Parathyroid adenoma (tissue), 2 donors: ENCODE results near the gene LY6G6F.
A peak's percentile ranks its signal among the peaks of the same experiment; 100 is the strongest.

Source experiments
- H2AFZ ChIP-seq: fragments of 300-600 bp; sonication (generic); one replicate; pipeline ENCODE4 v1.7.0; 2017; ENCODE audit warnings: antibody characterized with exemption, mild to moderate bottlenecking
- H3K27ac ChIP-seq: fragments of 300-600 bp; sonication (generic); one replicate; pipeline ENCODE4 v1.7.0; 2017
- H3K27me3 ChIP-seq: fragments of 300-600 bp; sonication (generic); one replicate; pipeline ENCODE4 v1.7.0; 2017; ENCODE audit warnings: low read length; ENCODE audit not compliant: control insufficient read depth, insufficient read depth
- H3K36me3 ChIP-seq: fragments of 300-600 bp; sonication (generic); one replicate; pipeline ENCODE4 v1.7.0; 2017; ENCODE audit warnings: low read length; ENCODE audit not compliant: control insufficient read depth, insufficient read depth
- H3K4me1 ChIP-seq: fragments of 300-600 bp; sonication (generic); one replicate; pipeline ENCODE4 v1.7.0; 2017; ENCODE audit warnings: control low read depth
- H3K4me2 ChIP-seq: fragments of 300-600 bp; sonication (generic); one replicate; pipeline ENCODE4 v1.7.0; 2017; ENCODE audit warnings: low read length
- H3K4me3 ChIP-seq: fragments of 300-600 bp; sonication (generic); one replicate; pipeline ENCODE4 v1.7.0; 2017; ENCODE audit warnings: low read depth, low read length
- H3K79me2 ChIP-seq: fragments of 300-600 bp; sonication (generic); one replicate; pipeline ENCODE4 v1.7.0; 2017; ENCODE audit warnings: control low read depth
- H3K9ac ChIP-seq: fragments of 300-600 bp; sonication (generic); one replicate; pipeline ENCODE4 v1.7.0; 2017; ENCODE audit warnings: mild to moderate bottlenecking
- H3K9me3 ChIP-seq: fragments of 300-600 bp; sonication (generic); one replicate; pipeline ENCODE4 v1.7.0; 2017; ENCODE audit warnings: low read length; ENCODE audit not compliant: control insufficient read depth
- TF ChIP-seq, protein P1 (sequence below): fragments of 300-600 bp; sonication (generic); IDR thresholded peaks from one replicate; pipeline ENCODE4 v1.7.0; 2017; ENCODE audit warnings: antibody characterized with exemption, mild to moderate bottlenecking
- donor health status: primary hyperparathyroidism.

LY6G6F gene

DNA sequence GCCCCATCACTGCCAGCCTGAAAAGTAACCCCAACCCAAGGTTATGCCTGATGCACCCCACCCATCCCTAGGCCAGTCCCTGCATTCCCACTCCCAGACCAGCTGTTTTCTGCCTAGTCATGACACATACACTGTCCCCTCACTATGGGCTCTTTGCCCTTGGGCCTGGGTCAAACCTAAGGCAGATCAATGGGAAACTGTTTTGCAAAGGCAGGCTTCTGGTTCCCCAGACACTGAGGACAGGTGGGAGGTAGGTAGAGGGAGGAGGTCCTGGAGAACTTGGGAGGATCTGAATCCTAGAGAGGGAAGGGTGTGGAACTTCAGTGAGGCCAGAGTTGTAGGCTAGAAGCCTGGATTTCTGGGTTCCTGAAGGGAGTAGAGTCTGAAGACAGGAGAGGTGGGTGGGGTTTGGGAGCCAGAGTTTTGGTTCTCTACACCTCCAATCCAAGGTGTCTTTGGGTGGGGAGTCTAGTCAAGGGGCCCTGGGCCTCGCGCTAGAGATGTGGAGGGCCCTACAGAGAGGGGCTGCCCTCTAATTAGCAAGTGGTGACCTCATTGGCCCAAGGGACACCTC is 27.7 kb downstream of the LY6G6F start:
- peaks cover 8% of the 10 kb centered on the region for H3K4me1 ChIP-seq
- H2AFZ ChIP-seq, result no peak overlapping the region
- no peak overlapping the region for H3K9ac ChIP-seq
- H3K79me2 ChIP-seq, result no peaks in the 10 kb centered on the region
- peak overlapping the region; percentile 99 for H3K4me3 ChIP-seq
- TF ChIP-seq, protein P1, sequence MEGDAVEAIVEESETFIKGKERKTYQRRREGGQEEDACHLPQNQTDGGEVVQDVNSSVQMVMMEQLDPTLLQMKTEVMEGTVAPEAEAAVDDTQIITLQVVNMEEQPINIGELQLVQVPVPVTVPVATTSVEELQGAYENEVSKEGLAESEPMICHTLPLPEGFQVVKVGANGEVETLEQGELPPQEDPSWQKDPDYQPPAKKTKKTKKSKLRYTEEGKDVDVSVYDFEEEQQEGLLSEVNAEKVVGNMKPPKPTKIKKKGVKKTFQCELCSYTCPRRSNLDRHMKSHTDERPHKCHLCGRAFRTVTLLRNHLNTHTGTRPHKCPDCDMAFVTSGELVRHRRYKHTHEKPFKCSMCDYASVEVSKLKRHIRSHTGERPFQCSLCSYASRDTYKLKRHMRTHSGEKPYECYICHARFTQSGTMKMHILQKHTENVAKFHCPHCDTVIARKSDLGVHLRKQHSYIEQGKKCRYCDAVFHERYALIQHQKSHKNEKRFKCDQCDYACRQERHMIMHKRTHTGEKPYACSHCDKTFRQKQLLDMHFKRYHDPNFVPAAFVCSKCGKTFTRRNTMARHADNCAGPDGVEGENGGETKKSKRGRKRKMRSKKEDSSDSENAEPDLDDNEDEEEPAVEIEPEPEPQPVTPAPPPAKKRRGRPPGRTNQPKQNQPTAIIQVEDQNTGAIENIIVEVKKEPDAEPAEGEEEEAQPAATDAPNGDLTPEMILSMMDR, result no peak
- H3K27me3 ChIP-seq, result no peaks in the 10 kb centered on the region
- peak overlapping the region; percentile 84 for H3K27ac ChIP-seq
- H3K36me3 ChIP-seq, result no peaks in the 10 kb centered on the region
- peak overlapping the region; percentile 95 for H3K4me2 ChIP-seq
- H3K9me3 ChIP-seq, result no peaks in the 10 kb centered on the region

DNA sequence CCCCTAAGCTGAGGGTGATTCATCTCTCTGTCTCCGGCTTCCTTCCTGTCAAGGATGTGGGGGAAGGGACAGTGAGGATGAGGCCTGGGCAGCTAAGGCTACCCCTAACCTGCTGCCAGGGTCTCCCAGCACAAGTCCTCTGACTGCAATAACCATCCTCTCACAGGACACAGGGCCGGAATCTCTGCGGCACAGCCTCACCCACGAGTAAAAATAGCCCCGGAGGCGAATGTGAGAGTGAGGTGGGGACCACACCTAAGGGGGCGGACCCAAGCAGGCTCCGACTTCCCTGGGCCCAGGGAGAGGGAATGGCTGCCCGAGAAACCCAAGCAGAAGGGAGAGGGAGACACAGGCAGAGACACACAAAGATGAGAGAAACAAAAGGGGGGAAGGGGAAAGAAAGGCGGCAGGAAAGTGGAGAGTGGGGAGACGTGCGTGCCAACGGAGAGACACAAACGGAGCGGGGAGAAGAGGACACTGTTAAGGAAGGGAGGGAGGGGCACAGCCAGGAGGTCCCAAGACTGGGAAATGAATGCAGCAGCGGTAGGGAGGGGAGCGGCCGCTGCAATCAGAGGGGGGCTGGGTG is 28.2 kb downstream of the LY6G6F start:
- Histone ChIP-seq H3K4me1 (peaks cover 9% of the 10 kb centered on the region), H3K27me3 (no peaks in the 10 kb centered on the region), H3K27ac (peak overlapping the region; percentile 84), H3K4me2 (peak overlapping the region; percentile 95), H3K9me3 (no peaks in the 10 kb centered on the region), H3K4me3 (peak overlapping the region; percentile 99), H2AFZ (peak overlapping the region; percentile 29), H3K36me3 (no peaks in the 10 kb centered on the region), H3K79me2 (no peaks in the 10 kb centered on the region), H3K9ac (no peak overlapping the region)
- TF ChIP-seq, protein P1, result no peak

DNA sequence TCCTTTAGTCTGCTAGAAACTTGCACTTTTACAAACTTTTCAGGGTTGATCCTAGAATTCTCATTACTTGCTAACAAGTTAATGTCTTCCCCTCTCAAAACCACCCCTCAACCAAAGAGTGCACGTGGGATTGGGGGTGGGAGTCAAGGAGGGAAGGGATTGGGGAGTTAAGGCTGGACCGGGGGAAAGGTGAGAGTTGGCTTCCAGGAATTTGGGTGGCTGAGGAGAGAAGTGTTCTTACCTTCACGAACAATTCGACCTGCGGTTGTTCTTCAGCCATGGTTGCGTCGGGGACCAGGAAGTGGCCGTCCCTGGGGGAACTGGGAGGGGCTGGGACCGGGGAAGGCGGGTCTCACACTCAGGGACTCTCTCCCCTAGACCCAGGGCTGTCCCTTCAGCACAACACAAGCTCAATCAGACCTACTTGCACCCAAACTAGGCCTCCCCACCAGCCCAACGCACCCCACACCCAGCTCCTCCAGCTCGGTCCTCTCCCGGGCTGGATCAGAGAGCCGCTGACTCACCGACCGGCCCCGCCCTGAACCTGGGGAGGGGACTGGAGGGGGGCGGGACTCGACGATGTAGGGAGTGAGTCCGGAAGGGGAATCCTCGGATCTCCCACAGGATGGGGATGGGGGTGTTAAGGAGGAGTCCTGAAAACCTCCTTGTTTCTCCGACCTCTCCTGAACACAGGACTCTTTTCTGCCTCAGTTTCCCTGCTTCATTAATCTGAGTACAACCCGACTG is 29.5 kb downstream of the LY6G6F start, which contains the start of gene CLIC1:
CLIC1 (minus strand) TSS at position 510 of the 747 bp plus-strand sequence; CDS start at position 280, 230 bp downstream.
- peak within 1 kb of the TSS; percentile 92 for H2AFZ ChIP-seq
- peak within 1 kb of the TSS; percentile 99 for H3K4me3 ChIP-seq
- H3K27me3 ChIP-seq, result no peaks in the 10 kb centered on the region
- peak within 1 kb of the TSS; percentile 74 for H3K9ac ChIP-seq
- peak within 1 kb of the TSS; percentile 95 for H3K4me2 ChIP-seq
- TF ChIP-seq, protein P1, result no peak
- H3K4me1 ChIP-seq, result peaks cover 9% of the 10 kb centered on the region
- H3K27ac ChIP-seq, result peak within 1 kb of the TSS; percentile 84
- no peaks in the 10 kb centered on the region for H3K36me3 ChIP-seq
- H3K9me3 ChIP-seq, result no peaks in the 10 kb centered on the region
- no peaks in the 10 kb centered on the region for H3K79me2 ChIP-seq

DNA sequence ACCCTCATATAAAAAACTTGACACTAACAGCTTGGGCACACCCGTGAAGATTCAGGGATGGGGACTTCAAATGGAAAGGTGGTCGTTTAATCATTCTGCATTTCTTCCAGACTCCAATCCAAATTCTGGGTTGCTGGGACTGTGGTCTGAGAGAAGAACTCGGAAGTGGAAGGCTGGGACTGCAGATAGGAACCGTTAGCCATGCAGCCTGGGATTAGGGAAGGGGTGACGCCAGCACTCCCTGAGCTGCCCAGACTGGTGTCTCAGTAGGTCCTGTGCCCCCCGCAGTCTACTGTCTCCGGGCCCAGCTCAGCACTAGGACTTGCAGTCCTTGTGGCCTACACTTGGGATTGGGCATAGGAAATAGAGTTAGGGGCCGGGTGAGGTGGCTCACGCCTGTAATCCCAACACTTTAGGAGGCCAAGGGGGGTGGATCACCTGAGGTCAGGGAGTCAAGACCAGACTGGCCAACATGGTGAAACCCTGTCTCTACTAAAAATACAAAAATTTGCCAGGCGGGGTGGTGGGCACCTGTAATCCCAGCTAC is 30.2 kb downstream of the LY6G6F start:
- peak overlapping the region; percentile 92 for H2AFZ ChIP-seq
- H3K4me2 ChIP-seq, result peak overlapping the region; percentile 95
- H3K9me3 ChIP-seq, result no peaks in the 10 kb centered on the region
- no peaks in the 10 kb centered on the region for H3K79me2 ChIP-seq
- no peak overlapping the region for H3K9ac ChIP-seq
- no peaks in the 10 kb centered on the region for H3K36me3 ChIP-seq
- no peaks in the 10 kb centered on the region for H3K27me3 ChIP-seq
- TF ChIP-seq, protein P1, result no peak
- H3K27ac ChIP-seq, result peak overlapping the region; percentile 84
- H3K4me3 ChIP-seq, result peak overlapping the region; percentile 99
- H3K4me1 ChIP-seq, result peaks cover 9% of the 10 kb centered on the region
